ENCODE results near the gene MLC1. TPM values are rescaled to one million over a fixed set of nuclear protein-coding genes. Genes with fewer than 3 reads are reported as not detected.

The MLC1 gene
- total and polyA plus RNA-seq, 4 donors = 0.16 to 2.1 (median 0.39) TPM; not detected in 1

DNA sequence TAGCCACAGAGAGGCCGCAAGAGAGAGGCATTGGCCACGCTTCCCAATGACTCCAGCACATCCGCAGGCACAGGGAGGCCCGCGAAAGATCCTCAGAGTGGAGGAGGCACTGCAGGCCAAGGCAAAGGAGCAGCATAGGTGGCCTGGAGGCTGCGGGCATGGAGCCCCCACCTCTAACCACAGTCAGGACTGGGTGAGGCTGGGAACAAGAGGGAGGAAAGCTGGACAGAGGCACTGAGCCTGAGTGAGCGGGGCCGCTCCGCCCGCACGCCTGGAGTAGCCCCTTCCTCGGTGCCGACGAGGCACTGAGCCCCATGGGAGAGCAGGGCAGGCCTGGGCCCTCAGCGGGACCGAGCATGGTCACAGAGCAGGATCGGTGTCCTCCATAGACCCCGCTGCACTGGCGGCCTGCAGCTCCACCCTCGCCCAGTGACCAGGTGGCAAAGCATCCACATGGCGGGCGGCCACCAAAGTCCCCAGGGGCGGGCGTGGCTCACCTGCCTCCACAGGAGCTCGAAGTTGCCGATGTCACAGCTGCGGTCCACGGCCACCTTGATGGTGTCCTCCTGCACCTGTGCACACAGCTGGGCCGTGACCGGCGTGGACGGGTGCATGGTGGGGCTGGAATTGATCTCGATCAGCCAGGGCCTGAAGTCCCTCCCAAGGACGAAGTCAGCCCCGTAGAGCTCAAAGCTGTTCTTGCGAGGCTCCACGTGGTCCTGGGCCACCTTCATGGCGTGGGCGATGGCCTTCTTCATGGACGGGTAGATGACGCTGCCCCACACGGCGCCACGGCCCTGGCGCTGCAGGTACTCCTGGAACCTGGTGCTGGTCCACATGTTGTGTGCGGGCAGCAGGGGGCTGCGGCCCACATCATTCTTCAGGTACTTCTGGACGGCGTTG, 53.8 kb downstream of the MLC1 start:
- ATAC-seq (ENCODE audit: low FRiP score) = no peak
- DNase-seq = peak; percentile 48 to 73
- H3K4me3 ChIP-seq (ENCODE audit: low read length in 2 of 2) = no peak overlapping the region
- 90% methylated on average over 49 of the region's 49 CpGs for WGBS, 2 donors
- H3K36me3 ChIP-seq (ENCODE audit: control insufficient read depth in 1 of 2, insufficient read depth in 2 of 2, low read length in 1 of 2) = no peaks in the 10 kb centered on the region
- H3K4me1 ChIP-seq (ENCODE audit: control insufficient read depth in 1 of 2, insufficient read depth in 2 of 2, low read length in 2 of 2) = no peaks in the 10 kb centered on the region
- no peaks in the 10 kb centered on the region for H3K9me3 ChIP-seq (ENCODE audit: control insufficient read depth, low read length)
- H3K27me3 ChIP-seq (ENCODE audit: control insufficient read depth in 1 of 2, insufficient read depth in 2 of 2, low read length in 1 of 2) = no peaks in the 10 kb centered on the region
- H3K27ac ChIP-seq (ENCODE audit: low read depth in 1 of 2, low read length in 2 of 2) = no peak overlapping the region
- intact Hi-C loops (cut with DNase I) = loop anchor here (2.0 to 10.0 kb wide), 3 partner anchors 54 to 267 kb away; no protein-coding TSS in a partner anchor

DNA sequence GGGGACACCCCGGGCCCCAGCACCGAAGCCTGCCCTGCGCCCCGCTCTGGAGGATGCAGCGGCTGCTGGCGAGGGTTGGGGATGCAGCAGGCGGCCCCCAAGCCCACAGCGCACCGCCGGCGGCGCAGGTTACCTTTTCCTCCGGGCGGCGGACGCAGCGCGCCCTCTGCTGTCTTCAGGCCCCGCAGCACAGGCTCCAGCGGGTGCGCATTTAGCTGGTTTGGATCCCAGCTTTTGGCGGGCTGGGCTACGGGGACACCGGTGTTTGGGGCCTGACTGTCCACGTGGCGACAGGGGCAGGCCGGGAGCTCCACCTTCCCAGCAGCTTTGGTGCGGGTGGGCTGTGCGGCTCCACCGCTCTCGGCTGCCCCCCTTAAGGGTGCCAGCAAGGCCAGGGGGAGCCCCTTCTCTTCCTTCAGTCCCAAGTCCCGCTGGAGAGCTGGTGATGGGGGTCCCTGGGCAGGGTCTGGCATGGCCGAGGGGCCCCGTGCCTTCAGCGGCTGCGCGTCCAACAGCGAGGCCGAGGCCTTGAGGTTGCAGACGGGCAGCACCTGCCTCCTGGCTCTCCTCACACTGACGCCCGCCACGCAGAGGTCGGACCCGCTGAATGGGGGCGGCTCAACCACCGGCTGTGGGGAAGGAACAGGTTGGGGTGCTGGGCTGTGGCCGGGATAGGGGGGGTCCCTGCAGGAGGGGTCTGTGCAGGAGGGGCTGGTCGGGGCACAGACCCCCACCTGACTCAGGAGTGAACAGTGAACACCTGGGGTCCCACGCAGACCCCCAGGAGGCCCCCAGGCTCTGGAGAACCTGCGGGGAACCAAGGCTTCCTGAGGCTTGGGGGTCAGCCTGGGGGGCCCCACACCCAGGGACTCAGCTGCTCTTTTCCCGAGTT, 54.7 kb downstream of the MLC1 start:
- Histone ChIP-seq H3K4me1 (ENCODE audit: control insufficient read depth in 1 of 2, insufficient read depth in 2 of 2, low read length in 2 of 2) (no peaks in the 10 kb centered on the region), H3K27ac (ENCODE audit: low read depth in 1 of 2, low read length in 2 of 2) (no peak overlapping the region), H3K36me3 (ENCODE audit: control insufficient read depth in 1 of 2, insufficient read depth in 2 of 2, low read length in 1 of 2) (no peaks in the 10 kb centered on the region), H3K4me3 (ENCODE audit: low read length in 2 of 2) (no peak overlapping the region), H3K27me3 (ENCODE audit: control insufficient read depth in 1 of 2, insufficient read depth in 2 of 2, low read length in 1 of 2) (no peaks in the 10 kb centered on the region), H3K9me3 (ENCODE audit: control insufficient read depth, low read length) (no peaks in the 10 kb centered on the region)
- intact Hi-C loops (cut with DNase I) = loop anchor here (1.0 to 10.0 kb wide), 4 partner anchors 53 to 266 kb away; no protein-coding TSS in a partner anchor
- DNase-seq = peak; percentile 75 to 93
- 24% methylated on average over 51 to 52 of the region's 52 CpGs for WGBS, 2 donors
- ATAC-seq (ENCODE audit: low FRiP score) = peak; percentile 79

DNA sequence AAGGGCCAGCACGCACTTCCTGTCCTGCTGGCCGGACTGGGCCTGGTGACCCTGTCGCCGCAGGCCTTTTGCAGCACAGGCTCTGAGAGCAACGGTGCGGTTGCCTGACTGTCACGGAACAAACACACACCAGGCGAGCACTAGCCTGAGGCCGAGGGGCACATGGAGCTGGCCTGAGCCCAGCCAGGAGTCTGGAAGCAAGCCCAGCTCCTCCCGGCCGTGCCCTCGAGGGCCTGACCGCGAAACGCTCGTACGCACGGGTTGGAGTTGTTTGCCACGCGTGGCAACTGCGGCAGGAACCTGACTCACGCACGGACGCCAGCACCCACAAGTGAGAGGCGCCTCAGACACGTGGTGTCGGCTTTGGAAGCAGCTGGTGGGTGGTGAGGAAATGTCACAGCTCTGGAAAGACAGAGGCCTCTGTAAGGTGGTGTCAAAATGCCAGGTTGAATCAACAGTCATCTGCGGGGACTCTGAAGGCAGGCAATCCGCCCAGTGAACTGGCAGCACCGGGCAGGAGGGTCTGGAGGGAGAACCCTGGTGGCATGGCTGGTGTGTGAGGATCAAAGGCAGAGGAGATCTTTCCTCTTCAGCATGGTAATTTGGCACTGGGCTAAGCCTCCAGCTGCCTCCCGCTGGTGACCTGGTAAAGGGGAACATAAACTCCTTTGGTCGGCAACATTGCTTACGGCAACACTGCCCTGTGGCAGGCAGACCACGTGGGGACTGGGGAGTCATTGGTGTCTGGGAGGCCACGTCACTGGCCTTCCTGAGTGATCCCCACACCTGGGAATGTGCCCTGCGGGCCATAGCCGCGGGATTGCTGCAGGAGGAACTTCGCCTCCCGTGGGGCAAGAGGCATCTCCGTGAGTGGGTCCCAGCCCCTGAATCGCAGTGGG, 57.3 kb downstream of the MLC1 start:
- no peaks in the 10 kb centered on the region for H3K27me3 ChIP-seq (ENCODE audit: control insufficient read depth in 1 of 2, insufficient read depth in 2 of 2, low read length in 1 of 2)
- H3K4me1 ChIP-seq (ENCODE audit: control insufficient read depth in 1 of 2, insufficient read depth in 2 of 2, low read length in 2 of 2) = no peaks in the 10 kb centered on the region
- H3K9me3 ChIP-seq (ENCODE audit: control insufficient read depth, low read length) = no peaks in the 10 kb centered on the region
- 69 to 74% methylated on average over 42 of the region's 42 CpGs for WGBS, 2 donors
- H3K4me3 ChIP-seq (ENCODE audit: low read length in 2 of 2) = no peak overlapping the region
- DNase-seq (peak; percentile 50 to 63), ATAC-seq (ENCODE audit: low FRiP score) (no peak)
- no peak overlapping the region for H3K27ac ChIP-seq (ENCODE audit: low read depth in 1 of 2, low read length in 2 of 2)
- no peaks in the 10 kb centered on the region for H3K36me3 ChIP-seq (ENCODE audit: control insufficient read depth in 1 of 2, insufficient read depth in 2 of 2, low read length in 1 of 2)
- intact Hi-C loops (cut with DNase I) = loop anchor here in 1 of 2 donors (5.0 kb wide), 1 partner anchor 46 kb away; no protein-coding TSS in a partner anchor

DNA sequence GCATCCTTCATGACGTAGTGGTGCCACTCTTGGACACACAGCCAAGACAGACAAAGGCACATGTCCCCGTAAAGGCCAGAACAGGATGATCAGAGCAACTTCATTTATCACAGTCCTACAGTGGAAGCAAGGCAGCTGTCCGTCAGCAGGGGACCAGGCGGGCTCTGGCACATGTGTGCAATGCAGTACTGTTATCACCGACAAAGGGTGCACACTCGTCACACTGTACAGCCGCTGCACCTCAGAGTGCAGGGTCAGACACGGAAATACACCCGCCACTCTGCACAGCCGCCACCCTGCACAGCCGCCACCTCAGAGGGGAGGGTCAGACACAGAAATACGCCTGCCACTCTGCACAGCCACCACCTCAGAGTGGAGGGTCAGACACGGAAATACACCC, 59.2 kb downstream of the MLC1 start:
- ATAC-seq (ENCODE audit: low FRiP score) (no peak), DNase-seq (peak in 1 of 2 donors; percentile 34)
- intact Hi-C loops (cut with DNase I) = loop anchor here in 1 of 2 donors (5.0 kb wide), 1 partner anchor 44 kb away; no protein-coding TSS in a partner anchor
- H3K9me3 ChIP-seq (ENCODE audit: control insufficient read depth, low read length) = no peaks in the 10 kb centered on the region
- H3K4me1 ChIP-seq (ENCODE audit: control insufficient read depth in 1 of 2, insufficient read depth in 2 of 2, low read length in 2 of 2) = no peaks in the 10 kb centered on the region
- WGBS, 2 donors = 73 to 80% methylated on average over 13 of the region's 13 CpGs
- no peaks in the 10 kb centered on the region for H3K27me3 ChIP-seq (ENCODE audit: control insufficient read depth in 1 of 2, insufficient read depth in 2 of 2, low read length in 1 of 2)
- H3K4me3 ChIP-seq (ENCODE audit: low read length in 2 of 2) = no peak overlapping the region
- H3K27ac ChIP-seq (ENCODE audit: low read depth in 1 of 2, low read length in 2 of 2) = no peak overlapping the region
- no peaks in the 10 kb centered on the region for H3K36me3 ChIP-seq (ENCODE audit: control insufficient read depth in 1 of 2, insufficient read depth in 2 of 2, low read length in 1 of 2)

DNA sequence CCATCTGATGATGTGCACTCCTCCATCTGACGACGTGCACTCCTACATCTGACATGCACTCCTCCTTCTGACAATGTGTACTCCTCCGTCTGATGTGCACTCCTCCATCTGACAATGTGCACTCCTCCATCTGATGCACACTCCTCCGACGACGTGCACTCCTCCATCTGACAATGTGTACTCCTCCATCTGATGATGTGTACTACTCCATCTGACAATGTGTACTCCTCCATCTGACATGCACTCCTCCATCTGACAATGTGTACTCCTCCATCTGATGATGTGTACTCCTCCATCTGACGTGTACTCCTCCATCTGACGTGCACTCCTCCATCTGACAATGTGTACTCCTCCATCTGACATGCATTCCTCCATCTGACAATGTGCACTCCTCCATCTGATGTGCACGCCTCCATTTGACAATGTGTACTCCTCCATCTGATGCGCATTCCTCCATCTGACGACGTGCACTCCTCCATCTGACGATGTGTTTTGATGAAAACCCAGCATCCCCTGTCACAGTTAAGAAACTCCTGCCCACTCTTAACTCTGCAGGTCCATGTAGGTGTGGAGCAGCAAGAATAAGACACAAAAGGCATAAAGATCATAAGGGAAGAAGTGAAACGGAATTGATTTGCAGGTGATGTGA, 62.9 kb downstream of the MLC1 start:
- Histone ChIP-seq H3K4me3 (ENCODE audit: low read length in 2 of 2) (no peak overlapping the region), H3K4me1 (ENCODE audit: control insufficient read depth in 1 of 2, insufficient read depth in 2 of 2, low read length in 2 of 2) (no peaks in the 10 kb centered on the region), H3K27ac (ENCODE audit: low read depth in 1 of 2, low read length in 2 of 2) (no peak overlapping the region), H3K9me3 (ENCODE audit: control insufficient read depth, low read length) (no peaks in the 10 kb centered on the region), H3K27me3 (ENCODE audit: control insufficient read depth in 1 of 2, insufficient read depth in 2 of 2, low read length in 1 of 2) (no peaks in the 10 kb centered on the region), H3K36me3 (ENCODE audit: control insufficient read depth in 1 of 2, insufficient read depth in 2 of 2, low read length in 1 of 2) (no peaks in the 10 kb centered on the region)
- 87 to 90% methylated on average over 14 of the region's 14 CpGs for WGBS, 2 donors
- intact Hi-C loops (cut with DNase I) = no loop called here
- DNase-seq (peak in 1 of 2 donors; percentile 32), ATAC-seq (ENCODE audit: low FRiP score) (no peak)

DNA sequence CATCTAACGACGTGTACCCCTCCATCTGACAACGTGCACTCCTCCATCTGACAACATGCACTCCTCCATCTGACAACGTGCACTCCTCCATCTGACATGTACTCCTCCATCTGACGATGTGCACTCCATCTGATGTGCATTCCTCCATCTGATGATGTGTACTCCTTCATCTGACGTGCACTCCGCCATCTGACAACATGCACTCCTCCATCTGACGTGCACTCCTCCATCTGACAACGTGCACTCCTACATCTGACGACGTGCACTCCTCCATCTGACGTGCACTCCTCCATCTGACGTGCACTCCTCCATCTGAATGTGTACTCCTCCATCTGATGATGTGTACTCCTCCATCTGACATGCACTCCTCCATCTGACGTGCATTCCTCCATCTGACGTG, 64.6 kb downstream of the MLC1 start:
- no peak for ATAC-seq (ENCODE audit: low FRiP score)
- DNase-seq = peak in 1 of 2 donors; percentile 45
- Histone ChIP-seq H3K4me3 (ENCODE audit: low read length in 2 of 2) (no peak overlapping the region), H3K27me3 (ENCODE audit: control insufficient read depth in 1 of 2, insufficient read depth in 2 of 2, low read length in 1 of 2) (no peaks in the 10 kb centered on the region), H3K9me3 (ENCODE audit: control insufficient read depth, low read length) (no peaks in the 10 kb centered on the region), H3K4me1 (ENCODE audit: control insufficient read depth in 1 of 2, insufficient read depth in 2 of 2, low read length in 2 of 2) (no peaks in the 10 kb centered on the region), H3K27ac (ENCODE audit: low read depth in 1 of 2, low read length in 2 of 2) (no peak overlapping the region), H3K36me3 (ENCODE audit: control insufficient read depth in 1 of 2, insufficient read depth in 2 of 2, low read length in 1 of 2) (no peaks in the 10 kb centered on the region)
- 90 to 95% methylated on average over 15 of the region's 15 CpGs for WGBS, 2 donors
- intact Hi-C loops (cut with DNase I) = no loop called here

DNA sequence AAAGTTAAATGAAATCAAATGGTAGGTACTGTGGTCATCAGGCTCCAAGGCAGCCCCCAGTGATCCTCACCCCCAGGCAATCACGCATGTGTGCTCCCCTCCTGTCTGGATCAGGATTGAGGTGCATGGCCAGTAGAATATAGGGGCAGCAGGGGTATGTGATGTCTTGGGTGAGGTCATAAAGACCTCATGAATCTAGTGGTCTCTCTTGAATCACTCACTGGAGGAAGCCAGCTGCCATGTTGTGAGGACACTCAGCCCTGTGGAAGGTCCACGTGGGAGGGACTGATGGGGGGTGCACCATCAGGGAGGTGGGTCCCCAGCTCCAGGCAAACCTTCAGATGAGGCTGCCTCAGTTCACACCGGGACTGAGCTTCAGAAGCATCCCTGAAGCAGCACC, 65.9 kb downstream of the MLC1 start:
- Histone ChIP-seq H3K9me3 (ENCODE audit: control insufficient read depth, low read length) (no peaks in the 10 kb centered on the region), H3K4me1 (ENCODE audit: control insufficient read depth in 1 of 2, insufficient read depth in 2 of 2, low read length in 2 of 2) (no peaks in the 10 kb centered on the region), H3K36me3 (ENCODE audit: control insufficient read depth in 1 of 2, insufficient read depth in 2 of 2, low read length in 1 of 2) (no peaks in the 10 kb centered on the region), H3K27ac (ENCODE audit: low read depth in 1 of 2, low read length in 2 of 2) (no peak overlapping the region), H3K4me3 (ENCODE audit: low read length in 2 of 2) (no peak overlapping the region), H3K27me3 (ENCODE audit: control insufficient read depth in 1 of 2, insufficient read depth in 2 of 2, low read length in 1 of 2) (no peaks in the 10 kb centered on the region)
- 67 to 70% methylated on average over 3 of the region's 3 CpGs for WGBS, 2 donors
- DNase-seq (peak in 1 of 2 donors; percentile 40), ATAC-seq (ENCODE audit: low FRiP score) (no peak)
- intact Hi-C loops (cut with DNase I) = loop anchor here in 1 of 2 donors (5.0 kb wide), 1 partner anchor 52 kb away; no protein-coding TSS in a partner anchor

Data from aorta (tissue), 5 donors.